Measurements from ENCODE around the gene OSGIN1.

The OSGIN1 gene

DNA sequence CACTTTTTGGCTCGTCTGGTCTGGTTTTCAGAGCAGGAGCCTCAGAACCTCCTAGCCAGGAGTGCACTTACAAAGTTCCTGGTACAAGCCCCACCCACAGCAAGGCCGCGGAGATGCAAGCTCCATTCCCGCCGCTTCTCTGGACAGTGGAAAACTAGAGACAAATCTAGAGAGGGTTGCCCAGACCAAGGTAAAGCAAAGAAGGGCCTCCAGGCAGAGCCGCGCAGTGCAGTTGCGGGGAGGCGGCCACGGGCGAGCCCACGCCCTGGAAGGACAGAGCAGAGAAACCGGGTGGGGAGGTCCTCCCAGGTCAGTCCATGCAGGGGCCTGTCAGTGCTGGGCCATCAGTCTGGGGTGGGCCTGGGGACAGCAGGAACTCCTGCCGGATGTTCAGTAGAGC lies 11.0 kb upstream of the OSGIN1 start:
- Histone ChIP-seq H3K4me1 (ENCODE audit: control insufficient read depth, insufficient read depth, low read length) (no peaks in the 10 kb centered on the region; the same call in 1 of the 2 replicates), H3K4me3 (ENCODE audit: low read depth, low read length) (no peak overlapping the region), H3K9me3 (ENCODE audit: control insufficient read depth, insufficient read depth, low read depth, low read length) (no peaks in the 10 kb centered on the region), H3K36me3 (ENCODE audit: control insufficient read depth in 2 of 2, insufficient read depth in 1 of 2, low read length in 2 of 2) (no peaks in the 10 kb centered on the region), H3K27ac (ENCODE audit: extremely low read depth, low read depth, low read length) (no peak overlapping the region)
- TF ChIP-seq ZEB2 (tag by site-specific recombination; IDR thresholded peaks at IDR 0.05) (no peak), ZNF221 (tag by site-specific recombination; IDR thresholded peaks at IDR 0.05; ENCODE audit: borderline replicate concordance) (no peak), ZNF747 (tag by site-specific recombination; IDR thresholded peaks at IDR 0.05) (no peak), ZNF704 (tag by site-specific recombination; IDR thresholded peaks at IDR 0.05) (no peak), ZNF404 (tag by site-specific recombination; IDR thresholded peaks at IDR 0.05) (no peak), ZNF558 (tag by site-specific recombination; IDR thresholded peaks at IDR 0.05) (no peak), ZSCAN16 (tag by site-specific recombination; IDR thresholded peaks at IDR 0.05) (no peak), ZNF266 (tag by site-specific recombination; IDR thresholded peaks at IDR 0.05; ENCODE audit: low read depth) (no peak), ZFP41 (tag by site-specific recombination; IDR thresholded peaks at IDR 0.05; ENCODE audit: borderline replicate concordance) (no peak), ZNF184 (tag by site-specific recombination; IDR thresholded peaks at IDR 0.05) (no peak), ZNF423 (tag by site-specific recombination; IDR thresholded peaks at IDR 0.05) (no peak), ZSCAN23 (tag by site-specific recombination; IDR thresholded peaks at IDR 0.05) (no peak), KLF1 (tag by site-specific recombination; IDR thresholded peaks at IDR 0.05) (no peak), BCL11A (tag by site-specific recombination; IDR thresholded peaks at IDR 0.05; ENCODE audit: low read depth) (no peak)
- TF ChIP-seq, protein P1, sequence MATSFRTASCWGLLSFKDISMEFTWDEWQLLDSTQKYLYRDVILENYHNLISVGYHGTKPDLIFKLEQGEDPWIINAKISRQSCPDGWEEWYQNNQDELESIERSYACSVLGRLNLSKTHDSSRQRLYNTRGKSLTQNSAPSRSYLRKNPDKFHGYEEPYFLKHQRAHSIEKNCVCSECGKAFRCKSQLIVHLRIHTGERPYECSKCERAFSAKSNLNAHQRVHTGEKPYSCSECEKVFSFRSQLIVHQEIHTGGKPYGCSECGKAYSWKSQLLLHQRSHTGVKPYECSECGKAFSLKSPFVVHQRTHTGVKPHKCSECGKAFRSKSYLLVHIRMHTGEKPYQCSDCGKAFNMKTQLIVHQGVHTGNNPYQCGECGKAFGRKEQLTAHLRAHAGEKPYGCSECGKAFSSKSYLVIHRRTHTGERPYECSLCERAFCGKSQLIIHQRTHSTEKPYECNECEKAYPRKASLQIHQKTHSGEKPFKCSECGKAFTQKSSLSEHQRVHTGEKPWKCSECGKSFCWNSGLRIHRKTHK (tag by site-specific recombination; IDR thresholded peaks at IDR 0.05): no peak
- TF ChIP-seq, protein P2, sequence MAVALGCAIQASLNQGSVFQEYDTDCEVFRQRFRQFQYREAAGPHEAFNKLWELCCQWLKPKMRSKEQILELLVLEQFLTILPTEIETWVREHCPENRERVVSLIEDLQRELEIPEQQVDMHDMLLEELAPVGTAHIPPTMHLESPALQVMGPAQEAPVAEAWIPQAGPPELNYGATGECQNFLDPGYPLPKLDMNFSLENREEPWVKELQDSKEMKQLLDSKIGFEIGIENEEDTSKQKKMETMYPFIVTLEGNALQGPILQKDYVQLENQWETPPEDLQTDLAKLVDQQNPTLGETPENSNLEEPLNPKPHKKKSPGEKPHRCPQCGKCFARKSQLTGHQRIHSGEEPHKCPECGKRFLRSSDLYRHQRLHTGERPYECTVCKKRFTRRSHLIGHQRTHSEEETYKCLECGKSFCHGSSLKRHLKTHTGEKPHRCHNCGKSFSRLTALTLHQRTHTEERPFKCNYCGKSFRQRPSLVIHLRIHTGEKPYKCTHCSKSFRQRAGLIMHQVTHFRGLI (tag by site-specific recombination; IDR thresholded peaks at IDR 0.05): no peak
- ChIA-PET CTCF (interaction anchor here (0.7 kb wide), 1 partner anchor 118 kb away, joined by 3 read pairs; no protein-coding TSS in a partner anchor), POLR2A (no interaction called here)

- no peaks in the 10 kb centered on the region for H3K36me3 ChIP-seq (ENCODE audit: control insufficient read depth in 2 of 2, insufficient read depth in 1 of 2, low read length in 2 of 2)
- no peak for TF ChIP-seq ZNF707 (tag by site-specific recombination; IDR thresholded peaks at IDR 0.05)
- no peak for TF ChIP-seq ZNF48 (tag by site-specific recombination; IDR thresholded peaks at IDR 0.05)
- TF ChIP-seq PBX3 (CRISPR knock-in tag; IDR thresholded peaks at IDR 0.05): no peak
- no peak for TF ChIP-seq ZSCAN23 (tag by site-specific recombination; IDR thresholded peaks at IDR 0.05)
- TF ChIP-seq TRIM28 (IDR thresholded peaks at IDR 0.05; ENCODE audit: borderline replicate concordance, low read length): no peak
- H3K4me1 ChIP-seq (ENCODE audit: control insufficient read depth, insufficient read depth, low read length): no peaks in the 10 kb centered on the region; the same call in 1 of the 2 replicates
- no peak overlapping the region for H3K27ac ChIP-seq (ENCODE audit: extremely low read depth, low read depth, low read length)
- H3K4me3 ChIP-seq (ENCODE audit: low read depth, low read length): no peak overlapping the region
- H3K9me3 ChIP-seq (ENCODE audit: control insufficient read depth, insufficient read depth, low read depth, low read length): no peaks in the 10 kb centered on the region
- ChIA-PET POLR2A (no interaction called here), CTCF (interaction anchor here (0.6 to 0.7 kb wide), 2 partner anchors 119 to 229 kb away, joined by 3 read pairs; no protein-coding TSS in a partner anchor)
Observed at GRCh38 chr16:83942815-83943515, 10.1 kb upstream of the OSGIN1 start.
